Measurements from ENCODE around the gene SOHLH1.

The SOHLH1 gene

GRCh38 chr9:135744333-135745070, 45.2 kb upstream of the SOHLH1 start:
- H3K4me1 ChIP-seq (ENCODE audit: control insufficient read depth, insufficient read depth, low read length): no peaks in the 10 kb centered on the region
- no peak for TF ChIP-seq ZNF843 (tag by site-specific recombination; IDR thresholded peaks at IDR 0.05)
- TF ChIP-seq ZNF561 (tag by site-specific recombination; IDR thresholded peaks at IDR 0.05; ENCODE audit: borderline replicate concordance): no peak
- no peak for TF ChIP-seq GFI1B (tag by site-specific recombination; IDR thresholded peaks at IDR 0.05)
- no peak for TF ChIP-seq ZNF837 (tag by site-specific recombination; IDR thresholded peaks at IDR 0.05)
- TF ChIP-seq, protein P1, sequence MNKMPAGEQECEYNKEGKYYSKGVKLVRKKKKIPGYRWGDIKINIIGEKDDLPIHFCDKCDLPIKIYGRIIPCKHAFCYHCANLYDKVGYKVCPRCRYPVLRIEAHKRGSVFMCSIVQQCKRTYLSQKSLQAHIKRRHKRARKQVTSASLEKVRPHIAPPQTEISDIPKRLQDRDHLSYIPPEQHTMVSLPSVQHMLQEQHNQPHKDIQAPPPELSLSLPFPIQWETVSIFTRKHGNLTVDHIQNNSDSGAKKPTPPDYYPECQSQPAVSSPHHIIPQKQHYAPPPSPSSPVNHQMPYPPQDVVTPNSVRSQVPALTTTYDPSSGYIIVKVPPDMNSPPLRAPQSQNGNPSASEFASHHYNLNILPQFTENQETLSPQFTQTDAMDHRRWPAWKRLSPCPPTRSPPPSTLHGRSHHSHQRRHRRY (tag by site-specific recombination; IDR thresholded peaks at IDR 0.05): no peak
- no peak for TF ChIP-seq ZNF19 (tag by site-specific recombination; IDR thresholded peaks at IDR 0.05; ENCODE audit: low read depth)
- no peak for TF ChIP-seq ZNF426 (tag by site-specific recombination; IDR thresholded peaks at IDR 0.05)
- TF ChIP-seq, protein P2, sequence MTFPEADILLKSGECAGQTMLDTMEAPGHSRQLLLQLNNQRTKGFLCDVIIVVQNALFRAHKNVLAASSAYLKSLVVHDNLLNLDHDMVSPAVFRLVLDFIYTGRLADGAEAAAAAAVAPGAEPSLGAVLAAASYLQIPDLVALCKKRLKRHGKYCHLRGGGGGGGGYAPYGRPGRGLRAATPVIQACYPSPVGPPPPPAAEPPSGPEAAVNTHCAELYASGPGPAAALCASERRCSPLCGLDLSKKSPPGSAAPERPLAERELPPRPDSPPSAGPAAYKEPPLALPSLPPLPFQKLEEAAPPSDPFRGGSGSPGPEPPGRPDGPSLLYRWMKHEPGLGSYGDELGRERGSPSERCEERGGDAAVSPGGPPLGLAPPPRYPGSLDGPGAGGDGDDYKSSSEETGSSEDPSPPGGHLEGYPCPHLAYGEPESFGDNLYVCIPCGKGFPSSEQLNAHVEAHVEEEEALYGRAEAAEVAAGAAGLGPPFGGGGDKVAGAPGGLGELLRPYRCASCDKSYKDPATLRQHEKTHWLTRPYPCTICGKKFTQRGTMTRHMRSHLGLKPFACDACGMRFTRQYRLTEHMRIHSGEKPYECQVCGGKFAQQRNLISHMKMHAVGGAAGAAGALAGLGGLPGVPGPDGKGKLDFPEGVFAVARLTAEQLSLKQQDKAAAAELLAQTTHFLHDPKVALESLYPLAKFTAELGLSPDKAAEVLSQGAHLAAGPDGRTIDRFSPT (tag by site-specific recombination; IDR thresholded peaks at IDR 0.05): no peak
- no peak for TF ChIP-seq ZFP41 (tag by site-specific recombination; IDR thresholded peaks at IDR 0.05; ENCODE audit: borderline replicate concordance)
- TF ChIP-seq MEIS1 (CRISPR knock-in tag; IDR thresholded peaks at IDR 0.05; ENCODE audit: borderline replicate concordance): no peak
- no peak for TF ChIP-seq ZNF341 (tag by site-specific recombination; IDR thresholded peaks at IDR 0.05; ENCODE audit: low read depth)
- no peak for TF ChIP-seq ZNF350 (tag by site-specific recombination; IDR thresholded peaks at IDR 0.05)
- no peak for TF ChIP-seq ZNF175 (tag by site-specific recombination; IDR thresholded peaks at IDR 0.05)
- TF ChIP-seq ZNF521 (tag by site-specific recombination; IDR thresholded peaks at IDR 0.05): no peak
- no peak overlapping the region for H3K27ac ChIP-seq (ENCODE audit: extremely low read depth, low read depth, low read length)
- H3K36me3 ChIP-seq (ENCODE audit: control insufficient read depth in 2 of 2, insufficient read depth in 1 of 2, low read length in 2 of 2): no peaks in the 10 kb centered on the region
- ChIA-PET CTCF (interaction anchor here (1.0 kb wide), 1 partner anchor 53 kb away, joined by 3 read pairs; no protein-coding TSS in a partner anchor), POLR2A (no interaction called here)
- H3K4me3 ChIP-seq (ENCODE audit: low read depth, low read length): no peak overlapping the region
- no peaks in the 10 kb centered on the region for H3K9me3 ChIP-seq (ENCODE audit: control insufficient read depth, insufficient read depth, low read depth, low read length)

DNA sequence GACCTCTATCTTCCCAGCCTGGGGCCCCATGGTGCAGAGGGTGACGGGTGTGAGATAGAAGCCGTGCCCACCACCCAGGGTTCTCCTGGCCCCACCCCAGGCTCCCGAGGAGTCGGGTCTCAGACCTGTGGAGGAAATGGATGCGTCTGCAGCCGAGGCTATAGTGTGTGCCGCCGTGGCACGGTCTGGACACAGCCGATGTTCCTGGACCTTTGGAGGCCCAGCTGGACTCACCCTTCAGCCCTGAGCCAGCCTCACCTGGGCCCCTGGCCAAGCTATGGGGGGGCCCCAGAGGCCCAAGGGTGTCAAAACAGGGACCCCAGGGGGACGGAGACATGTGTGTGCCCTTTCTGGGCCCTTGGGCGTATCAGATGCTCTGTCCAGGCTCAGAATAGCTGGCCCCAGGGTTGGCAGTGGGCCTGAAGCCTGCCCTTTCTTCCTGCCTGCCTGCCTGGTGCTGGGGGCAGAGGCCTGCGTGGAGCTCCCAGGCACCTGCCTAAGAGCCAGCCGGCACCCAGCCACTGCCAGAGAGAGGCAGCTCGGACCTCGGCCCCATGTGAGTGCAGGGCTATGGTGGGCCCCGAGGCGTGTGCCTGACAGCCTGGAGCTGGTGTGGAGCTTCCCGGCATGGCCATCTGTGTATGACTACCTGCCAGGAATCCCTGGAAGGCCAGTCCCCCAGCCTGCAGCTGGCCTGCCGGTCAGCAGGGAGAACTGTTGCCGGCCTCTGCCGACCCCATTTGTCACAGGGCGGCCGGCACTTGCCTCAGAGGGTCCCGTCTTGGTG, 44.5 kb upstream of the SOHLH1 start:
- no peaks in the 10 kb centered on the region for H3K36me3 ChIP-seq (ENCODE audit: control insufficient read depth in 2 of 2, insufficient read depth in 1 of 2, low read length in 2 of 2)
- CTCF ChIA-PET: no interaction called here
- POLR2A ChIA-PET: no interaction called here
- no peaks in the 10 kb centered on the region for H3K9me3 ChIP-seq (ENCODE audit: control insufficient read depth, insufficient read depth, low read depth, low read length)
- H3K4me3 ChIP-seq (ENCODE audit: low read depth, low read length): no peak overlapping the region
- no peaks in the 10 kb centered on the region for H3K4me1 ChIP-seq (ENCODE audit: control insufficient read depth, insufficient read depth, low read length)
- H3K27ac ChIP-seq (ENCODE audit: extremely low read depth, low read depth, low read length): no peak overlapping the region
- TF ChIP-seq, protein P3, sequence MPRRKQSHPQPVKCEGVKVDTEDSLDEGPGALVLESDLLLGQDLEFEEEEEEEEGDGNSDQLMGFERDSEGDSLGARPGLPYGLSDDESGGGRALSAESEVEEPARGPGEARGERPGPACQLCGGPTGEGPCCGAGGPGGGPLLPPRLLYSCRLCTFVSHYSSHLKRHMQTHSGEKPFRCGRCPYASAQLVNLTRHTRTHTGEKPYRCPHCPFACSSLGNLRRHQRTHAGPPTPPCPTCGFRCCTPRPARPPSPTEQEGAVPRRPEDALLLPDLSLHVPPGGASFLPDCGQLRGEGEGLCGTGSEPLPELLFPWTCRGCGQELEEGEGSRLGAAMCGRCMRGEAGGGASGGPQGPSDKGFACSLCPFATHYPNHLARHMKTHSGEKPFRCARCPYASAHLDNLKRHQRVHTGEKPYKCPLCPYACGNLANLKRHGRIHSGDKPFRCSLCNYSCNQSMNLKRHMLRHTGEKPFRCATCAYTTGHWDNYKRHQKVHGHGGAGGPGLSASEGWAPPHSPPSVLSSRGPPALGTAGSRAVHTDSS (tag by site-specific recombination; IDR thresholded peaks at IDR 0.05): no peak
- TF ChIP-seq FEZF1 (tag by site-specific recombination; IDR thresholded peaks at IDR 0.05) (no peak), MYNN (tag by site-specific recombination; IDR thresholded peaks at IDR 0.05; ENCODE audit: borderline replicate concordance) (no peak), ZBTB11 (tag by site-specific recombination; conservative IDR thresholded peaks at IDR 0.05; ENCODE audit: low read depth) (no peak), ZNF211 (tag by site-specific recombination; IDR thresholded peaks at IDR 0.05; ENCODE audit: low read depth) (no peak), ZNF248 (tag by site-specific recombination; IDR thresholded peaks at IDR 0.05) (no peak)
